Retinal pigment epithelial cell (primary cell): ENCODE data around the gene ACKR3.

Experiments
- DNase-seq: peaks from one replicate; pipeline ENCODE4 v3.0.0-alpha.2; 2010; ENCODE audit warnings: low read depth
- H3K4me3 ChIP-seq: 2 replicates; pipeline ENCODE4 v1.5.1; 2011; ENCODE audit warnings: mild to moderate bottlenecking, low read length, control low read depth, moderate library complexity
- CTCF ChIP-seq: conservative IDR thresholded peaks from 2 replicates; pipeline ENCODE4 v1.5.1; 2011; ENCODE audit warnings: low read depth, low read length, control low read depth, inconsistent platforms

The ACKR3 gene

GRCh38 chr2:236627841-236628240, 58.2 kb downstream of the ACKR3 start:
- DNase-seq, result no peak
- H3K4me3 ChIP-seq, result no peak overlapping the region
- no peak for TF ChIP-seq CTCF

GRCh38 chr2:236628256-236628901, 58.8 kb downstream of the ACKR3 start:
- H3K4me3 ChIP-seq, result no peak overlapping the region
- DNase-seq, result no peak
- TF ChIP-seq CTCF, result no peak

GRCh38 chr2:236628981-236629605, 59.5 kb downstream of the ACKR3 start:
- no peak overlapping the region for H3K4me3 ChIP-seq
- DNase-seq, result no peak
- no peak for TF ChIP-seq CTCF

GRCh38 chr2:236629961-236630872, 60.6 kb downstream of the ACKR3 start:
- no peak for TF ChIP-seq CTCF
- no peak for DNase-seq
- H3K4me3 ChIP-seq, result no peak overlapping the region

GRCh38 chr2:236631281-236631855, 61.7 kb downstream of the ACKR3 start:
- TF ChIP-seq CTCF, result no peak
- no peak overlapping the region for H3K4me3 ChIP-seq
- DNase-seq, result no peak

GRCh38 chr2:236631856-236632291, 62.2 kb downstream of the ACKR3 start:
- TF ChIP-seq CTCF, result no peak
- no peak for DNase-seq

More at GRCh38 chr2:236631856-236632291, 62.2 kb downstream of the ACKR3 start:
- no peak overlapping the region for H3K4me3 ChIP-seq
